DMS153 treated with DMSO at 0.1 percent for 48 hours (cell line): ENCODE results near the gene SLC39A5.
"Not testable (repeated sequence)": the region's sequence is repeated elsewhere in the genome, so short reads cannot be mapped to it uniquely, and the experiment has no call there.

ENCODE experiments used
- DNase-seq: peaks from one replicate; lab custom pipeline; 2025; ENCODE audit not compliant: unreplicated experiment; lab: John Stamatoyannopoulos, UW

SLC39A5 gene

DNA sequence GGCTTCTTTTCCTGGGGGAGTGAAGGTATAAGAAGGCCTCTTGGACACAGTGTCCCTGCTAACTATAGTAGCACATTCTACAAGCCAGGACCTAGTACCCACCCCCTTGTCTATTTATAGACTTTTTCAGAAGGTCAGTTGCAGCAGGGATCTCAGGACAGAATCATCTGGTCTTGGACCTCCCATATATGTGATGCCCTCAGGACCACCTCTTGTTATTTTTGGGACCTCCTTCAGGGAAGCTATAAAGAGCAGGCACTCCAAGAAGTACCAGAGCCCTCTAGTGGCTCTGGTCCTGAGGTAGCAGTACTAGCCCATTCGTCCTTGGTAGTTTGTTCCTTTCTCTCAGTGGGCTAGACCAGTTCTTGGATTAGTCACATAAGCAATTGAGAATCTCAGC is 41.2 kb downstream of the SLC39A5 start:
- no peak for DNase-seq

DNA sequence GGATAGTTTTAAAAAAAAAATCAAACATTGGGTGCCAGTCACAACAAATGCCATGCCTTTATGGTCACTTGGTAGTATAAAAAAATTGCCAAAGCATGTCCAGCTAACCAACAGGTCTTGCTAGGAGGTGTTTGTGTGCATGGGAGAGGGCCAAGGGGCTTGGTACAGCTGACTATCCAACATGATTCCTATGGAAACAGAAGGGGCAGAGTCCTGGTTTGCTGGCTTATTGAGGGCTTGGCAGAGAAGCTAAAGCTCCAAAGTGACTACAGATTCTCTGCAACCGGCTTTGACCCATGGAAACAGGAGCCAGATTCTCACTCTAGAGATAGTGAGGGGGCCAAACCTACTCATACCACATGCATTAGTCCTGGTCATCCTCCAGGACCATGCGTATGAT is 42.6 kb downstream of the SLC39A5 start:
- DNase-seq: not testable (repeated sequence)

DNA sequence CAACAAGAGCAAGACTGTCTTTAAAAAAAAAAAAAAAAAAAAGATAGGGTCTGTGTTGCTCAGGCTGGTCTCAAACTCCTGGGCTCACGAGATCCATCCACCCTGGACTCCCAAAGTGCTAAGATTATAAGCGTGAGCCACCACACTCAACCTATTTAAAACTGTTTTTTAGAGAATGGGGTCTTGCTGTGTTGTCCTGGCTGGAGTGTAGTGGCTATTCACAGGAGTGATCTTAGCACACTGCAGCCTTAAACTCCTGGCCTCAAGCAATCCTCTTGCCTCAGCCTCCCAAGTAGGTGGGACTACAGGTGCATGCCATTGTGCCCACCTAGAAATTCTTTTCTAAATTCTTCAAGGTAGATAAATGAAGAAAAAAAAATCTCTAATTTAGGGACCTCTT is 44.4 kb downstream of the SLC39A5 start:
- no peak for DNase-seq

DNA sequence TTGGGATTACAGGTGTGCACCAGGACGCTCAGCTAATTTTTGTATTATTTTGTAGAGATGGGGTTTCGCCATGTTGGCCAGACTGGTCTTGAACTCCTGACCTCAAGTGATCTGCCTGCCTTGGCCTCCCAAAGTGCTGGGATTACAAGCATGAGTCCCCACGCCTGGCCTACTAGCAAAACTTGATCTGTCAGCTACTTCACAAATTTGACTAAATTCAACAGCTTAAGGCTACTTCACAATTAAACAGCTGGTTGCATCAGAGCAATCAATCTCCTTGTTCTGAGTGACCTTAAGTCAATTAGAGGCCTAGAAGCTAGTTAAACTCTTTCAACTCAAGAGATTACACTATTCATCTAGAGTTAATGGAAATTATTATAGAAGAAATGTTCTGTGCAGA is 49.1 kb downstream of the SLC39A5 start:
- no peak for DNase-seq

DNA sequence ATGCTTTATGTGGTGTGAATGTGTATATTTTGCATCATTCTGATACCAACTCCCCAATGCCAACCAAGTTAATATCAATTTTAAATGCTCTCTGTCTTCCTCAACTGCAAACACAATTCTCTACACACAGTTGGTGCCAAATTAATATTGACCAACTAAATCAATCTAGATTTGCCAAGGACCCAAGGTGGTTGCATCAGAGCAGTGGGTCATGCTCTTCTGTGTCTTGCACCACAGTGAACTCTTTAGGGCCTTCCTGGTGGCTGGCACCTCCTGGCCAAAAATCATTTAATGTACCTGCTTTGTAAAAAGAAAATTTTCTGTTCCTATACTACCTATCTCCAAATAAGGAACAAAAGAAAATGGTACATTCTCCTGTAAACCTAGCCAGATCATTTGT is 51.0 kb downstream of the SLC39A5 start:
- no peak for DNase-seq

DNA sequence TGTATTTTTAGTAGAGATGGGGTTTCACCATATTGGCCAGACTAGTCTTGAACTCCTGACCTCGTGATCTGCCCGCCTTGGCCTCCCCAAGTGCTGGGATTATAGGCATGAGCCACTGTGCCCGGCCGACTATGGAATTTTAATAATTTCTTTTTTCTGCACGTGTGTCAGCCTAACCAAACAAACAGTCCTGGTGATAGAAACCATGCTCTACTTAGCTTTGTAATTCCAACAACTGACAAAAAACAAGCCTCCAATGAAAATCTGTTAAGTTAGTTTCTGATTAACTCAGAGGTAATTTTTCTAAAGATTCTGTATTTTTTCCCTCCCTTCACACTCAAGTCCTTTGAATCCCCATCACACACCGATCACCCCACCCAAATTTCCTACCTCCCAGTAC is 52.2 kb downstream of the SLC39A5 start:
- no peak for DNase-seq

DNA sequence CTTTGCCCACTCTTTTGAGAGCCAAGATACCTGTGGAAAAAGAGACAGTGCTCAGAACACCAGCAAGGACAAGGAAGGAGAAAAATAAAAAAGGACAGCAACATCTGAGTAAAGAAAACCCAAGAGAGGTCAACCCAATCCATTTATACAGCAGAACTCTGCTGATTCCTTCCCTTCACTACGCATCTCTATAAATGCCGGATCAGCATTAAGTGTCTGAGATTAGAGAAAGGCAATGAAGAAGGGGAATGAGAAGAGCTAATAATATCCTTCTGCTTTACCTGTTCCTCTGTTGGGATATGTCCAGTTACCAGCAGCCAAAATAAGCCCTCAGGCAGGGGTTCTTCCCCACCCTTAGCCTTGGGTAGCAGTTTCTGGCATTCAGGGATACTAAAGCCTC is 52.7 kb downstream of the SLC39A5 start:
- no peak for DNase-seq

DNA sequence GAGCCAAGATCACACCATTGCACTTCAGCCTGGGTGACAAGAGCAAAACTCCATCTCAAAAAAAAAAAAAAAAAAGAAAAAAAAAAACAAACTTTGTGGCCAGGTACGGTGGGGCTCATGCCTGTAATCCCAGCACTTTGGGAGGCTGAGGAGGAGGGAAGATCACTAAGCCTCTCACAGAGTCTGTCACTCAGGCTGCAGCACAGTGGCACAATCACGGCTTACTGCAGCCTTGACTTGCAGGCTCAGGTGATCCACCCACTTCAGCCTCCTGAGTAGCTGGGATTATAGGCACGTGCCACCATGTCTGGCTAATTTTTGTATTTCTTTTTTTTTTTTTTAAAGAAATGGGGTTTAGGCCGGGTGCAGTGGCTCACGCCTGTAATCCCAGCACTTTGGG is 54.4 kb downstream of the SLC39A5 start:
- not testable (repeated sequence) for DNase-seq

DNA sequence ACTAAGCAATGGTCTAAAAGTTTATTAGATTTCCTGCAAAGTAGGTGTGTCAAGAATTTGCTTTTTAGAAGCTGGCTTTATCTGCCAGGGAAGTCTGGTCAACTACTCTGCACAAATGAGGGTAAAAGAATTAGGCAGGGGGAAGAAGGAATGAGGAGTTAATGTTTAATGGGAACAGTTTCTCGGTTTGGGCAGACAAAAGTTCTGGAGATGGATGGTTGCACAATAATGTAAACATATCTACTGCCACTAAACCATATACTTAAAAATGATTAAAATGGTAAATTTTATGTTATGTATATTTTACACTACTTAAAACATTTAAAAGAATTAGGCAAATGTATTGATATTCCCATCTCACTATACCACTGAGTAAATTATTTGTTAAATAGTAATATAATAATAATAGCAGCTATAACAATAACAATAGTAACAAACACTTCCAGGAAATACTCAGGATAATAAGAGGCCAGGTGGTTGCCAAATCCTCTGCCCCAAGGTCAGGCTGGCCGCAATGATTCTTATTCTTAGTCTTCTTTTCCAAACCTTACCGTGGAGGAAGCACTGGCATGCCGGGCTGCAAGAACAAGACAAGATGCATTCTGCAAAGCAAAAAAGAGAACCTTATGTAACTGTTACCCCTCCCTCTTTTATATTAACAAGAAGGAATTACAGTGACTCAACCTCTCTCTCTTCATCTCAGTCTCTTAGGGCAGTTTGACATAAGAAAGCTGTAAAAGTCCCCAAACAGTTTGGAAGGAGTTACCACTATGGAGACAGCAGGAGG is 56.4 kb downstream of the SLC39A5 start:
- DNase-seq: no peak
